Right atrium auricular region (tissue), 2 donors: ENCODE results near the gene BNC2. TPM values are rescaled to one million over a fixed set of nuclear protein-coding genes. Genes with fewer than 3 reads are reported as not detected.

ENCODE experiments used
- DNase-seq: peaks from one replicate; pipeline ENCODE4 v3.0.0-alpha.2; 2019; ENCODE audit warnings: low spot score
- H3K27ac ChIP-seq, 2 donors: fragments of 200-600 bp; sonication (generic); 1 replicate in 1 of 2; 2 replicates in 1 of 2; pipeline ENCODE4 v1.5.1; 2016 to 2019
- H3K27me3 ChIP-seq, 2 donors: fragments of 200-600 bp; sonication (generic); one replicate each; pipeline versions ENCODE4 v1.5.1 to v1.6.0; 2017 to 2019
- H3K36me3 ChIP-seq: fragments of 200-600 bp; sonication (generic); one replicate; pipeline ENCODE4 v1.5.1; 2016
- H3K4me1 ChIP-seq, 2 donors: fragments of 200-600 bp; sonication (generic); one replicate each; pipeline versions ENCODE4 v1.5.1 to v1.6.0; 2017 to 2019
- H3K4me3 ChIP-seq, 2 donors: fragments of 200-600 bp; sonication (generic); 1 replicate in 1 of 2; 2 replicates in 1 of 2; pipeline ENCODE4 v1.5.1; 2017 to 2019; ENCODE audit warnings: mild to moderate bottlenecking in 1 of 2, moderate library complexity in 1 of 2
- H3K9me3 ChIP-seq, 2 donors: fragments of 200-600 bp; sonication (generic); one replicate each; pipeline ENCODE4 v1.5.1; 2019
- total RNA-seq, 2 donors: library from RNA; depleted of rRNA; stranded (reverse); fragments of >200 nt; gene quantifications; one replicate each; pipeline ENCODE4 v1.1.0, GENCODE V29; 2016
- TF ChIP-seq, protein P1 (sequence below), 2 donors: fragments of 200-600 bp; sonication (generic); IDR thresholded peaks; one replicate each; pipeline ENCODE4 v1.5.1; 2019; ENCODE audit warnings: antibody characterized with exemption in 2 of 2

Gene BNC2
- total RNA-seq, 2 donors from 2014 or later = 68.3 to 77.6 TPM

GRCh38 chr9:16715404-16715803 lies 155.1 kb downstream of the BNC2 start:
- peaks cover 0 to 14% of the 10 kb centered on the region in 2 donors for H3K4me1 ChIP-seq
- H3K27me3 ChIP-seq = no peaks in the 10 kb centered on the region
- TF ChIP-seq, protein P1, sequence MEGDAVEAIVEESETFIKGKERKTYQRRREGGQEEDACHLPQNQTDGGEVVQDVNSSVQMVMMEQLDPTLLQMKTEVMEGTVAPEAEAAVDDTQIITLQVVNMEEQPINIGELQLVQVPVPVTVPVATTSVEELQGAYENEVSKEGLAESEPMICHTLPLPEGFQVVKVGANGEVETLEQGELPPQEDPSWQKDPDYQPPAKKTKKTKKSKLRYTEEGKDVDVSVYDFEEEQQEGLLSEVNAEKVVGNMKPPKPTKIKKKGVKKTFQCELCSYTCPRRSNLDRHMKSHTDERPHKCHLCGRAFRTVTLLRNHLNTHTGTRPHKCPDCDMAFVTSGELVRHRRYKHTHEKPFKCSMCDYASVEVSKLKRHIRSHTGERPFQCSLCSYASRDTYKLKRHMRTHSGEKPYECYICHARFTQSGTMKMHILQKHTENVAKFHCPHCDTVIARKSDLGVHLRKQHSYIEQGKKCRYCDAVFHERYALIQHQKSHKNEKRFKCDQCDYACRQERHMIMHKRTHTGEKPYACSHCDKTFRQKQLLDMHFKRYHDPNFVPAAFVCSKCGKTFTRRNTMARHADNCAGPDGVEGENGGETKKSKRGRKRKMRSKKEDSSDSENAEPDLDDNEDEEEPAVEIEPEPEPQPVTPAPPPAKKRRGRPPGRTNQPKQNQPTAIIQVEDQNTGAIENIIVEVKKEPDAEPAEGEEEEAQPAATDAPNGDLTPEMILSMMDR (IDR thresholded peaks at IDR 0.05) = no peak
- no peak overlapping the region for H3K27ac ChIP-seq
- no peak for DNase-seq
- no peak overlapping the region for H3K4me3 ChIP-seq
- no peaks in the 10 kb centered on the region for H3K9me3 ChIP-seq
- no peaks in the 10 kb centered on the region for H3K36me3 ChIP-seq

GRCh38 chr9:16712787-16713186 lies 157.7 kb downstream of the BNC2 start:
- H3K36me3 ChIP-seq = no peaks in the 10 kb centered on the region
- no peaks in the 10 kb centered on the region for H3K27me3 ChIP-seq

GRCh38 chr9:16710888-16711287 lies 159.6 kb downstream of the BNC2 start:
- no peak overlapping the region for H3K27ac ChIP-seq

More at GRCh38 chr9:16712787-16713186, 157.7 kb downstream of the BNC2 start:
- H3K4me1 ChIP-seq = no peaks in the 10 kb centered on the region
- H3K9me3 ChIP-seq = no peaks in the 10 kb centered on the region
- no peak for DNase-seq
- H3K27ac ChIP-seq = no peak overlapping the region
- TF ChIP-seq, protein P1 (IDR thresholded peaks at IDR 0.05) = no peak
- H3K4me3 ChIP-seq = no peak overlapping the region

DNA sequence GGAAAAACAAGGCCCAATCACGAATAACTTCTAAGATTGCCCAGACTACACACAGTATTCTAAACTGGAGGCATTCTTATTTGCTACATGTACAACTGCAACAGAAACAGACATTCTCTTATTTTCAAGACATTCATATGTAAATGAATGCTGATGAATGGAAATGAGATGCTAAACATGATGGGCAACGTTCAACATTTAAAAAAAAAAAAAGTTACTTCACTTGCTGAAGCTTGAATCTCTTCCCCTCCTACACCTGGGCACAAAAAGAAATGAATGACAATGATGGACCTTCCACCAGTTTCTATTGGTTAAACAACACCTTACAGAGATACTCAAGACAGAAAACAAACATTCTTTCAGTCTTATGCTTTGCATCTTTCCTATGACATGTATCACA lies 160.5 kb downstream of the BNC2 start:
- TF ChIP-seq, protein P1 (IDR thresholded peaks at IDR 0.05) = no peak
- no peak overlapping the region for H3K4me3 ChIP-seq
- no peak overlapping the region for H3K27ac ChIP-seq
- H3K9me3 ChIP-seq = no peaks in the 10 kb centered on the region
- peaks cover 0 to 11% of the 10 kb centered on the region in 2 donors for H3K4me1 ChIP-seq
- no peak for DNase-seq
- no peaks in the 10 kb centered on the region for H3K36me3 ChIP-seq
- no peaks in the 10 kb centered on the region for H3K27me3 ChIP-seq

More at GRCh38 chr9:16710888-16711287, 159.6 kb downstream of the BNC2 start:
- DNase-seq = no peak
- no peaks in the 10 kb centered on the region for H3K27me3 ChIP-seq
- H3K4me1 ChIP-seq = peaks cover 0 to 4% of the 10 kb centered on the region in 2 donors
- TF ChIP-seq, protein P1 (IDR thresholded peaks at IDR 0.05) = no peak
- H3K4me3 ChIP-seq = no peak overlapping the region
- H3K36me3 ChIP-seq = no peaks in the 10 kb centered on the region
- no peaks in the 10 kb centered on the region for H3K9me3 ChIP-seq

DNA sequence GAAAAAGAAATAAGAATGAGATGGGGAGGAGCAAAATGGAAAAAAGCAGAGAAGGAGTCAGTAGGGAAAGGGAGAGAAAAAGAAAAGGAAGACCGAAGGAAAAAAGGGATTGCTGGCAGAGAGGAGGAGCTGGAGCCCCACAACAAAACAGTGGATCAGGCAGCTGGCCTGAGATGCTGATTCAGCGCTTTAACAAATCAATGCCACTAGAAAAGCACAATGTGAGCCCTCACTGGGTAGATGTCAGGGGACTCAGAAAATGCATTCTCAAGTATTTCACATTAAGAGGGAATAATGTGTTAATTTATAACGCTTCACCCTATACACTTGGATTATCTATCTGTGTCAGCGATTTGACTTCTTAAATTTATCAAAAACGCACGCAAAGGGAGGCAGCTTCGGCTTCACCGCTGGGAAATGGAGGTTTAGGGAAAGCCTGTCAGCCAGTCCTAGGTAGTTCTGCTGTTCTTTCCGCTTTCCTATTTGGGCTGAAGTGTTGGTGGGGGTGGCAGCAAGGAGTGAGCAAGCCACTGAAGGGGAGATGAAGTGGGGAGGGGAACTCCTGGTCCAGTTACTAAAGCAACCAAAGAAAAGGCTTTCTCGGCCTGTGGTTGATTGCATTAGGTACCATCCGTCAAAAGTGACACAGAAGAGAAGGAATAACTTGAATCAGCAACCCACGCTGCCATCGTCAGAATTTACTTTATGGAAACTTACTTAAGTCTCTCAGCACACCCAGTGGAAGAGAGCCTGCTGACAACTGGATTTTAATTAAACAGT lies 161.6 kb downstream of the BNC2 start:
- H3K27ac ChIP-seq = peak overlapping the region in 1 of 2 donors; percentile 7
- no peaks in the 10 kb centered on the region for H3K27me3 ChIP-seq
- H3K36me3 ChIP-seq = no peaks in the 10 kb centered on the region
- H3K9me3 ChIP-seq = no peaks in the 10 kb centered on the region
- H3K4me3 ChIP-seq = no peak overlapping the region
- no peak for DNase-seq
- peaks cover 0 to 11% of the 10 kb centered on the region in 2 donors for H3K4me1 ChIP-seq
- TF ChIP-seq, protein P1 (IDR thresholded peaks at IDR 0.05) = no peak
